ENCODE results near the gene KRTAP5-2. TPM values are rescaled to one million over a fixed set of nuclear protein-coding genes. Genes with fewer than 3 reads are reported as not detected.

KRTAP5-2 gene
- total RNA-seq, 2 donors from 2014 or later: not detected

DNA sequence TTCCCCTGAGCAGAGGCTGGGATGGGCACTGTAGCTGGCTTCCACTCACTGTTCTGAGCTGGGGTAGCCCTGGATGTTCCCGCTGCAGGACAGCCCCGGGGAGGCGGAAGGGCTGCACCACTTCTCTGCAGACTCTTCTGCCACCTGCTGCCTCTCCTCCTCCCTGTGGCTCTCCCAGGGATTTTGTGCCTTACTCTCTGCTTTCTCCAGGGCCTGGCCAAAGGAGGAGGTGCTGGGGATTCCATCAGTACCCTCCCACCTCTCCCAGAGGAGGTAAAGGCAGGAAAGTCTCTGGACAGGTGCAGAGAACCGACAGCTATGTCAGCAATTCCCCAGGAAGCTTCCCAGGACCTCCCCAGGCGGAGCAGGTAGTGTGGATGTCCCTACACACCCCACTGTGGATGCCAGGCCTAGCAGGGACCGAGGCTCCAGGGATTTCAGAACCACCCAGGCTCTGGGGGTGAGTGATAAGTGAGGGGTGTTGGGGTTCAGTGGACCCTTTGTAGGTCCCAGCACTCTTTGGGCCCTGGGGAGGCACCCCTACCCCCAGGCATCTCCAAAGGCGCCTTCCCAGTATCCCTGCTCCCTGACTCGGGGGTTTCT lies 37.3 kb downstream of the KRTAP5-2 start:
- Histone ChIP-seq H3K9me3 (no peaks in the 10 kb centered on the region), H3K4me1 (replicated peaks) (peaks cover 9% of the 10 kb centered on the region), H3K27ac (no peak overlapping the region), H3K36me3 (no peaks in the 10 kb centered on the region), H3K4me3 (no peak overlapping the region), H3K27me3 (replicated peaks; ENCODE audit: insufficient read depth) (no peaks in the 10 kb centered on the region)
- intact Hi-C loops (cut with DNase I): no loop called here
- WGBS: 81% methylated on average over 8 of the region's 8 CpGs
- TF ChIP-seq POLR2AphosphoS5 (IDR thresholded peaks at IDR 0.05) (no peak), POLR2A (IDR thresholded peaks at IDR 0.05) (no peak)
- TF ChIP-seq, protein P1, sequence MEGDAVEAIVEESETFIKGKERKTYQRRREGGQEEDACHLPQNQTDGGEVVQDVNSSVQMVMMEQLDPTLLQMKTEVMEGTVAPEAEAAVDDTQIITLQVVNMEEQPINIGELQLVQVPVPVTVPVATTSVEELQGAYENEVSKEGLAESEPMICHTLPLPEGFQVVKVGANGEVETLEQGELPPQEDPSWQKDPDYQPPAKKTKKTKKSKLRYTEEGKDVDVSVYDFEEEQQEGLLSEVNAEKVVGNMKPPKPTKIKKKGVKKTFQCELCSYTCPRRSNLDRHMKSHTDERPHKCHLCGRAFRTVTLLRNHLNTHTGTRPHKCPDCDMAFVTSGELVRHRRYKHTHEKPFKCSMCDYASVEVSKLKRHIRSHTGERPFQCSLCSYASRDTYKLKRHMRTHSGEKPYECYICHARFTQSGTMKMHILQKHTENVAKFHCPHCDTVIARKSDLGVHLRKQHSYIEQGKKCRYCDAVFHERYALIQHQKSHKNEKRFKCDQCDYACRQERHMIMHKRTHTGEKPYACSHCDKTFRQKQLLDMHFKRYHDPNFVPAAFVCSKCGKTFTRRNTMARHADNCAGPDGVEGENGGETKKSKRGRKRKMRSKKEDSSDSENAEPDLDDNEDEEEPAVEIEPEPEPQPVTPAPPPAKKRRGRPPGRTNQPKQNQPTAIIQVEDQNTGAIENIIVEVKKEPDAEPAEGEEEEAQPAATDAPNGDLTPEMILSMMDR (IDR thresholded peaks at IDR 0.05): no peak
- no peak for DNase-seq (ENCODE audit: low spot score)

DNA sequence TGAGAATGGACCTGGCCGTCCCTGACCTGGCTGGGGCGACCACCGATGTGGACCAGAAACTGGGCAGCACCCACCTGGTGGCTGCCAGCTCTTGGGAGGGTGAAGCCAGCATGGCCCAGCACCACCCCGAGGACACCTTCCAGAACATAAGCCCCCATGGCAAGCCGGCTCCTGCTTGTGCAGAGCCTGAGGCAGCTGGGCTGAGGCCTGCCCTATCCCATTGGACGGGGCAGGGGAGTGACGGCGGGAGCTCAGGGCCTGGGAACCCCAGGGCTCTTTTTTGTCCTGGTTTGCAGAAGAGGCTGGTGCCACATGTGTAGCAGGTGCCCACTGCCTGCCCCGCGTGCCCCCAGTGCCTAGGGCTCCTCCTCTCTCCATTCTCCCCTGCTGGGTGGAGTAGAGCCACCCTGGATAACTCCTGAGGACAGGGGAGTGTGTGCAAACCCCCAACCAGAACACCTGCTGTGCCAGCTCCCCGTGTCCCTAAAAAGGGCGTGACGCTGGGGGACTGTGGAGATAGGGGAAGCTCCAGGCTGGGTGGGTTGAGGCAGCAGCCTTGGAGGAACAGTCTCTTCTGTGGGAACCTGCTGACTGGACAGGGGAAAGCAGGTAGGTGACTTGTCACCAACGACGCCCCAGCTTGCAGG lies 38.0 kb downstream of the KRTAP5-2 start:
- peak overlapping the region; percentile 56 to 66 for H3K27ac ChIP-seq
- no peak overlapping the region for H3K4me3 ChIP-seq
- DNase-seq (ENCODE audit: low spot score): no peak
- no peaks in the 10 kb centered on the region for H3K36me3 ChIP-seq
- H3K4me1 ChIP-seq (replicated peaks): peaks cover 9% of the 10 kb centered on the region
- WGBS: 84% methylated on average over 15 of the region's 15 CpGs
- H3K27me3 ChIP-seq (replicated peaks; ENCODE audit: insufficient read depth): no peaks in the 10 kb centered on the region
- intact Hi-C loops (cut with DNase I): no loop called here
- TF ChIP-seq, protein P1 (IDR thresholded peaks at IDR 0.05): no peak
- TF ChIP-seq POLR2A (IDR thresholded peaks at IDR 0.05) (no peak), POLR2AphosphoS5 (IDR thresholded peaks at IDR 0.05) (no peak)
- no peaks in the 10 kb centered on the region for H3K9me3 ChIP-seq

DNA sequence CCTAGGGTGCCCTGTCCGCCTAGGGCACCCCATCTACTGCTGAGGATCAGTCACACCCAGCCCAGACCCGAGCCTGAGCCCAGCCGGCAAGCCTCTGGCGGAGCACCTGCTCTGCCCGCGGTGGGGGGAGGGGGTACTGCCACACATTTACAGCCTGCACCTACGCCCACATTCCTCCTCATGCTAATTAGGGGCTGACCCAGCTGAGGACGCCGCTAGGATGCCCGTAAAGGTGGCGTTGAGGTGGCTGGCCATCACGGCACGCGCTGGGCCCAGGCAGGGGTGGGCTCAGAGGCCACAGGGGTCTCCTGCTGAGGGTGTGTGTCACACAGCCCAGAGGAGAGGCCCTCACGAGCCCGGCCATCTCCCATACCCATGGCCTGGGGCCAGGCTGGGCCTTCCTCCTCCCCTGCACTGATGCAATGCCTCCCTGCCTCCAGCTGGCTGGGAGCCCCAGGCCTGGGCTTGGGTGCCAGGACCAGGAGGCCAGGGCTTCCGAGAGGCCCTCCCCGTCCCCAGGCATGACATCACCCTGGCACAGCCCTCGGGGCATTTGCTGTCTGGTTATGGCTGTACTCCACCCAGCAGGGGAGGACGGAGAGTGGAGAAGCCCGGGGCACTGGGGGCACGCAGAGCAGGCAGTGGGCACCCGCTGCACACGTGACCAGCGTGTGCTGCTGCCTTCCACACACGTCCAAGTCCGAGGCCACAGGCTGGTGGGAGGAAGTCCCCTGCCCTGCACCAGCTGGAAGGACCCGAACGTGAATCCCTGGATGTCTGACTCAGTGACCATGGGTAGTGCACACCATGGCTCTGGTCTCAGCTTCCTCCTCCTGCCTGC lies 38.8 kb downstream of the KRTAP5-2 start:
- peak; percentile 84 for DNase-seq (ENCODE audit: low spot score)
- H3K9me3 ChIP-seq: no peaks in the 10 kb centered on the region
- TF ChIP-seq POLR2AphosphoS5 (IDR thresholded peaks at IDR 0.05) (peak; percentile 83), POLR2A (IDR thresholded peaks at IDR 0.05) (peak; percentile 44)
- TF ChIP-seq, protein P1 (IDR thresholded peaks at IDR 0.05): no peak
- intact Hi-C loops (cut with DNase I): no loop called here
- H3K36me3 ChIP-seq: no peaks in the 10 kb centered on the region
- H3K4me1 ChIP-seq (replicated peaks): peaks cover 9% of the 10 kb centered on the region
- H3K27ac ChIP-seq: peak overlapping the region; percentile 56 to 66
- WGBS: 28% methylated on average over 26 of the region's 29 CpGs
- no peaks in the 10 kb centered on the region for H3K27me3 ChIP-seq (replicated peaks; ENCODE audit: insufficient read depth)
- no peak overlapping the region for H3K4me3 ChIP-seq

GRCh38 chr11:1558775-1559110 lies 39.4 kb downstream of the KRTAP5-2 start:
- H3K9me3 ChIP-seq: no peaks in the 10 kb centered on the region
- no peak for DNase-seq (ENCODE audit: low spot score)
- peak overlapping the region; percentile 56 to 66 for H3K27ac ChIP-seq
- TF ChIP-seq POLR2AphosphoS5 (IDR thresholded peaks at IDR 0.05) (no peak), POLR2A (IDR thresholded peaks at IDR 0.05) (no peak)
- TF ChIP-seq, protein P1 (IDR thresholded peaks at IDR 0.05): no peak
- H3K27me3 ChIP-seq (replicated peaks; ENCODE audit: insufficient read depth): no peaks in the 10 kb centered on the region
- no peak overlapping the region for H3K4me3 ChIP-seq
- WGBS: 49% methylated on average over 12 of the region's 12 CpGs
- H3K36me3 ChIP-seq: no peaks in the 10 kb centered on the region
- H3K4me1 ChIP-seq (replicated peaks): peaks cover 9% of the 10 kb centered on the region
- intact Hi-C loops (cut with DNase I): no loop called here

Data from prostate gland (tissue), 2 donors.